ENCODE data around the gene GPR26.

The GPR26 gene, protein sequence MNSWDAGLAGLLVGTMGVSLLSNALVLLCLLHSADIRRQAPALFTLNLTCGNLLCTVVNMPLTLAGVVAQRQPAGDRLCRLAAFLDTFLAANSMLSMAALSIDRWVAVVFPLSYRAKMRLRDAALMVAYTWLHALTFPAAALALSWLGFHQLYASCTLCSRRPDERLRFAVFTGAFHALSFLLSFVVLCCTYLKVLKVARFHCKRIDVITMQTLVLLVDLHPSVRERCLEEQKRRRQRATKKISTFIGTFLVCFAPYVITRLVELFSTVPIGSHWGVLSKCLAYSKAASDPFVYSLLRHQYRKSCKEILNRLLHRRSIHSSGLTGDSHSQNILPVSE

DNA sequence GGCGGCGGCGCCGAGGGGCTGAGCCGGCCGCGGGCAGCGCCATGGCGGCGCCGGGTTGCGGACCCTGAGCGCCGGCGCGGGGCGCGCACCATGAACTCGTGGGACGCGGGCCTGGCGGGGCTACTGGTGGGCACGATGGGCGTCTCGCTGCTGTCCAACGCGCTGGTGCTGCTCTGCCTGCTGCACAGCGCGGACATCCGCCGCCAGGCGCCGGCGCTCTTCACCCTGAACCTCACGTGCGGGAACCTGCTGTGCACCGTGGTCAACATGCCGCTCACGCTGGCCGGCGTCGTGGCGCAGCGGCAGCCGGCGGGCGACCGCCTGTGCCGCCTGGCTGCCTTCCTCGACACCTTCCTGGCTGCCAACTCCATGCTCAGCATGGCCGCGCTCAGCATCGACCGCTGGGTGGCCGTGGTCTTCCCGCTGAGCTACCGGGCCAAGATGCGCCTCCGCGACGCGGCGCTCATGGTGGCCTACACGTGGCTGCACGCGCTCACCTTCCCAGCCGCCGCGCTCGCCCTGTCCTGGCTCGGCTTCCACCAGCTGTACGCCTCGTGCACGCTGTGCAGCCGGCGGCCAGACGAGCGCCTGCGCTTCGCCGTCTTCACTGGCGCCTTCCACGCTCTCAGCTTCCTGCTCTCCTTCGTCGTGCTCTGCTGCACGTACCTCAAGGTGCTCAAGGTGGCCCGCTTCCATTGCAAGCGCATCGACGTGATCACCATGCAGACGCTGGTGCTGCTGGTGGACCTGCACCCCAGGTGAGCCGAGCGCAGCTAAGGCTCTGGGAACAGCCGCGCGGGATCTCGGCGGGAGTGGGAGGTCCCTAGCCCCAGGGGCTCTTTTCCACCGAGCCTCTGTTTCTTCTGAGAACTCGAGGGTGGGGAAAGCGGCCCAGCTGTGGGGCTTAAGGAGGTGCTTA, at the start of gene GPR26:
Gene GPR26 (plus strand): TSS at position 38 of the 919 bp plus-strand sequence. CDS start 53 bp downstream, at position 91.
- peak in 1 of 58 donors; percentile 2 for DNase-seq

DNA sequence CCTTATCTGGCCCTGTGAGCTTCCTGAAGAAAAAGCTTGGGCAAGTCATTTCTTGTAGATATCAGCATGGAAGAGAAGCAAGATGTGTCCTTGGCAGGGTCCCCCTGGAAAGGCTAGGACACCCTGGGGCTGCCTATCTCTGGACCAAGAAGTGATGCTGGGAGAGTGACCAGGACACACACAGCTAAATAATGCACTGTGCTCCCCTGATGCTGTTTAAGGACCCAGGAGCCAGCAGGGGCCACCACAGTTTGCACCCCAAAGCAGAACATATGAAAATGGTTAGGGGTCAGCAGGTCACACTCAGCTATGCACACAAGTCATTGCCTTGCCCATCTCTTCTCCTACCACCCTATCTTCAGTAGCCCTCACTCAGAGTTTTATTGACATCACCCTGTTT, 47.9 kb upstream of the GPR26 start:
- no peak for DNase-seq

DNA sequence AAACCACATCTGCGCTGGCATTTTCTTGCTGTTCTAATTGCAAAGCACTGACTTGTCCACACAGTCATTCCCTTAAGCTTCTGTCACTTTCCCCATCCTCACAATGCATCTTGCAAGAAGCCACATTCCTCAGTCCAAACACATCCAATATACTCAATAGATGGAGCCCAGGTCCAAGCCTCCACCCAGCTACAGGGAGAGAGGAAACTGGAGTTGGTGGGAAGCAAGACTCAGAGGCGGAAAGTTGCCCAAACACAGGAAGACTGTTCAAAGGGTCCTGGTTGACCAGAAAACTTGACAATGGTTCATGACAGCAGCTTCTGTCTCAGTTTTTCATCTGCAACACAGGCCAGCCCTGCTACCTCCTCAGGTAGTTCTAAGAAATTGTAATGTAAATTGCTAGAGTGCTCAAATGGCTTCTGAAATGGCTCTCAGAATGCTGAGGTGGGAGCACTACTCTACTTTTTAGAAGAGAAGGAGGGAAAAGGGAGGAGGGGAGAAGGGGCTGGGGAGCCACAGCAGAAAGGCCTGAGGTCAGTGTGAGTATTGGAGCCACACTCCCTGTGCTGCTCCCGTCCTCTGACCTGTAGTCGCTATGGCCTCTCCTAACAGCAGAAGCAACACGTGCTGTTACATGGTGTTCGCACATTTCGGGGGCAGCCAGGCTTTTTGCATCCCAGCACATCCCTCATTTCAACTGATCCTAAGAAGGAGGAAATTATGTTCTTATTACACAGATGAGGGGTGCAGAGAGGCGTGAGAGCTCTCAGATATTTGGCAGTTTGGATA, 46.9 kb upstream of the GPR26 start:
- no peak for DNase-seq

DNA sequence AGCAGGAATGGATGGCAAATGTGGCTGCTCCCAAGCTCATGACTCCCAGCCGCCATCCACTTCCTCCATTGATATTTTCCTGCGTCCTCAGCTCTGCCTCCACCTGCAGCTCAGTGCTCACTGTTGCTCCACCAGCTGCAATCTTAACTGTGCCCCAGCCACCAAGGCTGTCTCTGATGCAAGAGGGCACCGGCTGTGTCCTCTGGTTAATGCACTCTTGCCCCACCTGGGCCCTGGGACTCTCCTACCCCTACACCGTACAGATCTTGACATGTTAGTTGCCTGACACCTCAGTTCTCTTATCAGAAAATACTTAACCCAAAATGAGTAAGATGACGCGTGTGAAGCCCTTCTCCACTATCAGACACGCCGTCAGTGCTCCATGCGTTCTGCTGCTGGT, 45.5 kb upstream of the GPR26 start:
- DNase-seq: no peak

DNA sequence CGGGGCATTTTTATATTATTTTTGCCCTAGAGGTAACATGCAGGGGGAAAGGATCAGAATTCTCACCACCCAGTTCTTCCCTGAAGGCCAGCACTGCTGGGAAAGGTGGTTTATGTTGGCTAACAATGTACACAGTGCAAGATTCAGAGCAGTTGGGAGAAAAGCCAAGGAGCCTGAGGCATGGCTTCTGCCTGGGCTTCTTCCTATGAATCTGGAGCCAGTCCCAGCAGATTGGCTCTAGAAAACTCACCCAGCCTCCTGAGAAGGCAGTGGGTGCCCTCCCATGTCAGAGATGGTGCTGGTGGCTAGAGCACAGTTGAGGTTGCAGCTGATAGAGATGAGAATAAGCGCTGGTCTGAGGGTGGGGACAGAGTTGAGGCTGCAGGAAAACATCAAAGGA, 44.7 kb upstream of the GPR26 start:
- DNase-seq: no peak

DNA sequence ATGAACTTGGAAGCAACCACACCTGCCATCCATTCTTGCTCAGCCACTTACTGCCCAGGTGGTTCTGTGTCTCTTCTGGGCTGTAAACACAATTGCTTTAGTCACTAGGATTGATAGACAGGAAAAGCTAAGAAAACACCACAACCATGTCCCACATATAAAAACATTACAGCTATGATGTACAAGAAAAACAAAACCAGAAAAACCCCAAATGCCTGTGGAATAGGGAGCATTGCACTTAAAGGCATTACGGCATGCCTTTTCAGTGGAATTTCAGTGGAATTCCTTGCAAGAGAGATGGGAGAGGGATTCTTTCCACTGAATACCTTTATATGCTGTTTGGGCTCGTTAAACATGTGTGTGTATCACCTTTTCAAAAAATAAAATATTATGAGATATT, 44.2 kb upstream of the GPR26 start:
- no peak for DNase-seq

DNA sequence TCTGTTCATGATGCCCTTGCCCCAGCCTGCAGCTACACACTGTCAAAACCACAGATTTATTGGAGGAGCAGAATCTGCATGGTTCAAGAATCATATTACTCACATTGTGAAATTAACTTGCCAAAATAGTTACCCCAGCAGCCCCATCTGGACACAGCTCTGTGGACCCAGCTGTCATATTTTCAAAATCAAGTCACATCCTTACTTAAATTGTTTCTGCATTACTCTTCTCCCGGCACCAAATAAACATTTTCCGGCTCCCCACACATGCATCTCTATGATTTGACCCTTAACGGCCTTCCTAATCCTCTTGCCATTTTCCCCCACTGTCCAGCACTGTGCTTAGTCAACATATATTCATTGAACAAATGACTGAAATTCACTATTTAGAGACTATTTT, 43.8 kb upstream of the GPR26 start:
- DNase-seq: no peak

DNA sequence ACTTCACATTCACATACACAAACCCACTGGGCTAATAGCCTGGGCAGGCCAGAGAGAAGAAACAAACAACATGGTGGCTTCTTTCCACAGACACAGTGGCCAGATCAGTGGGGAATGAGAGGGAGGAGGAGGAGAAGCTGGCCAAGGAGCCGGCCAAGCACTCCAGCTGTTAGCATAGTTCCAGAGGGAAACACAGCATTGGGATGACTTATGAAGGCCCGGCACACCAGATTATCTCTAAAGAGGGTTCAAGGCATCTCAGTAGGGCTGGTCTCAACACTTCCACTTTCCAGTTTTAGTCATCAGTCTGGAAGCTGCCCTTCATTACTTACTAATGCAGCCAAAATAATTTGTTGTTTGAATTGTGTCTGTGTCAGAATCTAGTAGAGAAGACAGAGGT, 42.1 kb upstream of the GPR26 start:
- no peak for DNase-seq

DNA sequence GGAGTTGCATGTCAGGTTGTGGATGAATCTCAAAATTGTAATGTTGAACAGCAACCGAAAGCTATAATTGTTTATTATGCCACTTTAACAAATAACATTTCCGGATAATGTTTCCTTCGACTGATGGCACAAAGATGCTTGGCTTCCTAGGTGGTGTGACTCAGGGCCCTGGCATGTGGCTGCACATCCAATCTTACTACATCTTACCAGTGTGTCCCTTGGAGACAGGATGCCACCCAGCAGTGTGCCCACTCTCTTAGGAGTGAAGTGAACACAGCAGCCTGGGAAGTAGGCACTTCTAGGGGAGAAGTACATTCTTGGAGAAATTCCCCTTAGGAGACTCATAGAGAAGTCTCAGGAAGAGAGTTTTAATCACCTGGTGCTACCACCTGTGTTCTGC, 33.0 kb upstream of the GPR26 start:
- peak in 2 of 58 donors; percentile 3 to 13 for DNase-seq

DNA sequence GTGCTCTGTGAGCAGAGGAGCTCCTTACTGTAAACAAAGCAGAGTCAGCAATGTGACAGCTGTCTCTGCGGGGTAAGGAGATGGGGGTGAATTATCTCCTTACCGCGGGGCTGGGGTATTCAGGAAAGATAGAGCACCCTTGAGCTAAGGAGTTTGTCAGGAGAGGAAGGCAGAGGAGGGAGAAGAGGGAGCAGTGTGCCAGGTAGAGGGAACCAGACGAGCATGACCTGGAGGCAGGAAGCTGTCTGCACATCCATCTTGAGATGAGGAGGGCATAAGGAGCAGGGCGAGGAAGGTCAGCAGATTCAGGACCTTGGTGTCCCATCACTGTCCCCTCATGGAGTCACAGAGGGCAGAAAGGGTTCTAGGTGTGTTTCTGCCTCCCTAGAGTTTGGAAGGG, 32.5 kb upstream of the GPR26 start:
- DNase-seq: no peak

DNA sequence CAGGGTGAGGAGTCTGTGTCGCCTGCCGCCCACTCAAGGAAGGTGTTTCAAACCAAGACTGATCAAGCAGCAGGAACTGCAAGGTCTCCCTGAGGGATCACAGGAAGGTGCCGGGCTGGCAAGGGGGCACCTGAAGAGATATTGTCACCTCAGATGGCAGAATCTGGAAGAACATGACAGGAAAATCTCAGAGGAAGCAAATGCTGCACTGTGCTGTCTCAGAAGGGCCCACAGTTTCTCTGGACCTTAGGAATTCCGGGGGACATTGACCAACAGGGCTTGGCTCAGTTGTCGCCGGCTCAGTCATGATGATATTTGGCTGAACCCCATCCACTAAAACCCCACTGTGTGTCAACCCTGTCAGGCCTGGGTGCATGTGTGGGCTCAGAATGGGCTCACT, 31.9 kb upstream of the GPR26 start:
- no peak for DNase-seq

DNA sequence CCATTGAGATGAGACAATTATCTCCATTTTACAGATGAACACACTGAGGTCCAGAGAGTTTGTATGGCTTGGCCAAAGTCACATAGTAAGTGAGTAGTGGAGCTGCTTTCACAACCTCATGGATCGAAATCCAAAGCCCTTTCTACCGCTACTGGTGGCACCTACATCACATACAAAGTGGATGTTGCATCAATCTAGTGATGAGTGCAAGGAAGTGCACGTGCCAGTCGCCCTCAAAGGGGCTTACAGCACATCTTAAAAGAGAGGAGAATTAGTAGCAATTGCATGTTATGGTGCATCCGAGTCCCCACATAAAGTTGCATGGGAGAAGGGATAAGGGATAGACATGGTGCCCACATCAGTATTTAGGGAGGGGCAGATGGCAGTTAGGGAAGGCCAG, 31.0 kb upstream of the GPR26 start:
- DNase-seq: no peak

DNA sequence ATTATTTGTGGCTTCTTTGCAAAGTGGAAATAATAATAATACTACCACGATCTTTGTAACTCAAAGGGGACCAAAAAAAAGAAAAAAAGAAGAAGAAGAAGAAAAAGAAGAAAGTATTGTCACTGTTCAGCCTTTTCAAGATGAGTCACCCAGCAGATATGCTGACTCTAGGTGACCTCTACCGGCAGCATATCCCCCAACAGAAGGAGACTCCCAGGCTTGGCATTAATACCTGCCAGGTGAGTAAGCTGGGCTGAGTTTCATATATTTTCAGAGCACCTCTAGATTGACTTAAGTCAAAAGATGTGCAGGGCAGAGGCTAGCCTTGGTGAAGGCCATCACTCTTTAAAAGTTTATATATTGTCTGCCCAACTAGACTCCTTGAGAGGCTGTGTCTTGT, 30.4 kb upstream of the GPR26 start:
- DNase-seq: no peak

DNA sequence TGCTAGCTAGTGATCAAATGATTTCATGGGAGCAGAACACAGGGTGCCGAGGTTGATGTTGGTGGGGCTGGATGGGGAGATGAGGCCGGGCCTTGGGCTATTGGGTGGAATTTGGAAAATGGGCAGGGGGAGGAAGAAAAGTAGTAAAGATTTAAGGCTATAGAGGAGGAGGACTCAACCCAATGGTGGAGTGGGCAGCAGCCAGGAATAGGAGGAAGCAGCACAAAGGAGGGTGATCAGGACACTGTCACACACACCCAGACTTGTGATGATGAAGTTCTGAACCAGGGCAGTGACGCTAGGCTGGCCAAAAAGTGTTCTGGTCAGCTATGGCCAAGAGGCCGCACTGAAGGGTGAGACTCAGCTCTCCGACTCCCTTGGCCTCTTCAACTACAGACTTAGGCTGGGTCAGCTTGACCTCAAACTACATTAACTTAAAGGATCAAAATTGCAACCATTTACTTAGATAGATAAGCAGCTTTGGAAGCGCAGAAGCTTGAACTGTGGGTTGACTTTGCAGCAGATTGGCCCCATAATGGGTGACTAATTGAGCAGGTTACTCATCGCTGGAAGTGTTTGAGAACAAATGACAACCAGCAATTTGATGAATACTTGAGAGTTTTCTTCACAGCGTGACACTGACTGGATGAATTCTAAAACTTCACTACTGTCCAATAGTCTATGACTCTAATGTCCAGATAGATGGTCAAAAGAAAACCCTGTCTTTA, 29.4 kb upstream of the GPR26 start:
- DNase-seq: no peak

DNA sequence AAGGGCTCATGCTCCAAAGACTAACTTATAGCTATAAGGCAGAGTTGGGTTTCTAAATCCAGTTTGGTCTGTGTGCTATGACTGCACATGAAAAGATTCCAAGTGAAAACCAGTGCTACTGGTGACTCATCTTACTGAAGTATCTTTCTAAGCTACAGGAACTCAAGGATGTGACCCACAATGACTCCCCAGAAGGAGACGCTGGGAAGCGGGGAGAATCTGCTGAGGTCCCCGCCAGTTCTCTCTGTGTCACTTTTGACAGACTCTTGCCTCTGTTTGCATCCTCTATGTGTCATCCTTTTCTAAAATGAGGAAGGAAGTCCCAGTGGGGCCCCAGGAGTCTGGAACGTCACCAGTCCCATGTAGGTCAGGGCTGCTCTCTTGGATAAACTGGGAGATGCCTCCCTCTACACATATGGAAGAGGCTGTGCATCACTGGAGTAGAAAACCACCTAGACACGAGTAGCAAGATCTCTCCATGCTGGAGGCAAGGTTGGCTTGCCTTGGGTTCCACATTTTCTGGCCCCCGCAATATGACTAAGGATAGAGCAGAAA, 28.8 kb upstream of the GPR26 start:
- no peak for DNase-seq

DNA sequence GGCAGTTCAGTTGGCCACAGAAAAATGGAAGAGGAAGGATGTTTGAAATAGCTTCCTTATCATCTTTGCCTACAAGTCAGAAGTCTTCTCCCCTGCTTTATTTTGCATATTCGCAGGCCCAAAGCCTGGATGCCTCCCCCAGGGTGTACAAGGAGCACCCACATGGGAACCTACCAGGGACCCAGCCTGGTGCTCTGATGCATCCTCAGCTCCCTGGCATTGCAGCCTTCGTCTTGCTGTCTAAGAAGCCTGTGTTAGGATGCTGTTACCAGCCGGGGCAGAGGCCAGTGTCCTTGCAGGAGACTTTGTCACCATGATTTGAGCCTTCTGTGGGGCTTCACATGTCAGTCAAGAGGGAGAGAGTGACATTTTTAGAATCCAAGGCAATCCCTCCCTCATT, 27.0 kb upstream of the GPR26 start:
- DNase-seq: no peak

DNA sequence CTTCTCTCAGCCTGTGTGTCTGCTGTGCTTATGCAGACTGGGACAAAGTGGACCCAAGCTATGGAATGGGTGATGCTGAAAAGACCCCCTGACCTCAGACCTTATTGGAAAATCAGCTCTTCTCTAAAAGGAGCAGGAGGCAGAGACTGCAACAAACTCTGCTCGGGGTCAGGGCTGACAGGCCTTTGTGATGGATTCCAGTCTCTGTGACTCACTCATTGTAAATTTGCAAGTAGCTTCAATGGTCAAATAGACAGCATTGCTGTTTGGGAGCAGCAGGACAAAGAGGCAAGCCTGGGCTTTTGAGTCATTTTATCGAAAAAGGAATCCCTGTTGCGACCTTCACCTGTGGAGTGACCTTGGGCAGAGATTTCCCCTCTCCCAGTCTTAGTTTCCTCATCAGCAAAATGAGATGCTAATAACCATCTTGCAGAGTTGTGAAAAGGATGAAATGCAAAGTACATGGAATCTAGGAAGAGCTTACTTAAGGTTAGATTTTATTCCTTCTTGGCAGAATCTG, 26.1 kb upstream of the GPR26 start:
- DNase-seq: no peak

DNA sequence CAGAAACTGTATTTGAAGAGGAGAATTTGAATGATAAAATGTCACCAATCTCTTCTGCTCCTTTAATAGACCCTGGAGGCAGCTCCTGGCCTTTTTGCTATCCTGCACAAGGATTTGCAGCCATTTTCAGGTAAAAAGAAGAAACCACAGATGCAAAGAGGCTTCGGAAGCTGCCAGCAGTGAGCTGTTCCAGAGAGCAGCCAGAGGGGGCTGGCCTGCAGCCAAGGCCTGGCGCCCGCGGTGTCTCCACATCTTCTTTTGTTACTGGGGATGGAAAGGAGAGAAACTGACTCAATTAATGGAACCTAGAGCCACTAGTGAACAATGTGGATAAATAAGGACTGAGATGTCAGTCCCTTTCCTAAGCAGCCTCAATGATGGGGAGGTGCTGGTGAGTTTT, 23.9 kb upstream of the GPR26 start:
- peak in 3 of 58 donors; percentile 4 to 17 (median 8) for DNase-seq

DNA sequence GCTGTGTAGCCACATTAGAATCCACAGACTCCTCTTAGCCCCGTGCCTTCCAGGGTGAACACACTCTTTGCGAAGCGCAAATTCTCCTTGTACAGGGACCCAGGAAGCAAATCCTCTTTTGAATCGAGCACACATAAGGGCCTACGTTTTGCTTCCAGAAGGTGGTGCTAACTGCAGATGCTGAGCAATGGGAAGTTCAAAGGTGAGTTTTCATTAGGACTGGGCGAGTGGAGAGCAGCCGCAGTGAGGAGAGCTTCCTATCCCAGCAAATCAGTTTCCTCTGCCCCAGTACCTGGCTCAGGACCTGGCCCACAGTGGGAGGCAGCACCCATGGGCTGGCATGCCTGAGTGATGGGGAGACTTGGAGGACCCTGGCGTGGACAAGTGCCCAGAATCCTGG, 23.5 kb upstream of the GPR26 start:
- no peak for DNase-seq

DNA sequence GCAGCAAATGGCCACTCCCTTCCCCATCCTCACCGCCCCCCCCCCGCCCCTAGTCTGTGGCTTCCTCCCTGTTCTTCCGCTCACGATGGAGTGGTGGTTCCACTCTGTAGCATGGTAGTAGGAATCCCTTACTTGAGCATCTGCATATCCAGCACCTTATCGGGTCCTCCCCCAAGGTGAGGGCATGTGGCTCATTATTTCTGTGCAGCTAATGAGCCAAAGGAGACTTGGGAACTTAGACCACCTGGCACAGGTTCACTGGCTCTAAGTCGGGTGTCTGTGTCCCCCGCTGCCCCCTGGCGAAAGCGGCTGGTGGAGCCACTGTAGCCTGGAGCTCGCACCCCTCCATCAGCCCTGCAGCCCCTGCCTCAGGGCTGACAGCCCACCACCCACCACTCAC, 22.8 kb upstream of the GPR26 start:
- DNase-seq: no peak

DNA sequence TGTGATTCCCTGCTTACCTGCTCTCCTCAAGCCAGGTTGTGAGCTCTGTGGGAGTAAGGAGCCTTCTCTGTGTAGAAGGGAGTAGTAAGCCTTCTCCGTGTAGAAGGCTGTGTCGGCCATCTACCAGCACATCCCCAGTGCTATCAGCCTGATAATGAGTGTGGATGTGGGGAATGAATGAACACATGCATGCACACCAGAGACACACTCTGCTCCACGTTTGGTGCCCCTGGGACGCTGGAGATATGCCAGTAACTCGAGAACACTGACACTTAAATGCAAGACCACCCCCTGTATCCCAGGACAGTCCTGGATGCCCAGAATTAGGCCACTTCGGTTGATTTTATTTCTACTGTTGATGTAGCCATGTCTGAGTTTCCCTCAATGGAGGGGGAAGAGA, 21.1 kb upstream of the GPR26 start:
- no peak for DNase-seq

Measured in anterior cingulate cortex (tissue), 58 donors.